SJCRH30 (cell line): ENCODE measurements around the gene ZC3H7B. TPM values are rescaled to one million over a fixed set of nuclear protein-coding genes. Genes with fewer than 3 reads are reported as not detected.

ENCODE experiments used
- DNase-seq, 2 experiments: peaks; one replicate each; pipeline ENCODE4 v3.0.0-alpha.2; 2015 to 2020
- H3K27ac ChIP-seq: fragments of 250-450 bp; sonication (Bioruptor Pico); 2 replicates; pipeline ENCODE4 v1.5.1; 2020; ENCODE audit warnings: mild to moderate bottlenecking, moderate library complexity
- H3K27me3 ChIP-seq: fragments of 250-450 bp; sonication (Bioruptor Pico); 2 replicates; pipeline ENCODE4 v1.5.1; 2020; ENCODE audit warnings: mild to moderate bottlenecking, moderate library complexity
- H3K36me3 ChIP-seq: fragments of 250-450 bp; sonication (Bioruptor Pico); 2 replicates; pipeline ENCODE4 v1.5.1; 2020; ENCODE audit warnings: mild to moderate bottlenecking, moderate library complexity
- H3K4me1 ChIP-seq: fragments of 250-450 bp; sonication (Bioruptor Pico); 2 replicates; pipeline ENCODE4 v1.5.1; 2020; ENCODE audit warnings: mild to moderate bottlenecking, moderate library complexity
- H3K4me3 ChIP-seq: fragments of 250-450 bp; sonication (Bioruptor Pico); 2 replicates; pipeline ENCODE4 v1.5.1; 2020; ENCODE audit warnings: mild to moderate bottlenecking, moderate library complexity
- H3K9me3 ChIP-seq: fragments of 250-450 bp; sonication (Bioruptor Pico); replicated peaks from 2 replicates; pipeline ENCODE4 v1.5.1; 2020; ENCODE audit warnings: mild to moderate bottlenecking, moderate library complexity
- total RNA-seq: library from RNA; depleted of rRNA; stranded (reverse); fragments of >200 nt; shearing (Covaris generic); gene quantifications from 2 replicates; pipeline ENCODE4 v1.2.3, GENCODE V29; 2014

ZC3H7B gene
- total RNA-seq, 1 experiment from 2014 or later, result 27.7 TPM

- no peak for DNase-seq
- Histone ChIP-seq H3K27me3 (no peaks in the 10 kb centered on the region), H3K9me3 (no peaks in the 10 kb centered on the region)
These were observed 62.9 kb downstream of the ZC3H7B start for GRCh38 chr22:41364233-41364632.

GRCh38 chr22:41364955-41365354, 63.6 kb downstream of the ZC3H7B start:
- no peaks in the 10 kb centered on the region for H3K27me3 ChIP-seq
- no peak for DNase-seq
- peaks cover 27% of the 10 kb centered on the region for H3K4me1 ChIP-seq
- H3K27ac ChIP-seq, result no peak overlapping the region
- no peaks in the 10 kb centered on the region for H3K9me3 ChIP-seq
- no peaks in the 10 kb centered on the region for H3K36me3 ChIP-seq
- no peak overlapping the region for H3K4me3 ChIP-seq

More at GRCh38 chr22:41364233-41364632, 62.9 kb downstream of the ZC3H7B start:
- no peak overlapping the region for H3K4me3 ChIP-seq
- no peaks in the 10 kb centered on the region for H3K36me3 ChIP-seq
- H3K4me1 ChIP-seq, result peaks cover 21% of the 10 kb centered on the region
- H3K27ac ChIP-seq, result no peak overlapping the region

- H3K4me1 ChIP-seq, result peaks cover 27% of the 10 kb centered on the region
- H3K36me3 ChIP-seq, result no peaks in the 10 kb centered on the region
- no peaks in the 10 kb centered on the region for H3K27me3 ChIP-seq
- no peaks in the 10 kb centered on the region for H3K9me3 ChIP-seq
- DNase-seq, result no peak
- H3K27ac ChIP-seq, result no peak overlapping the region
- no peak overlapping the region for H3K4me3 ChIP-seq
These were observed 64.1 kb downstream of the ZC3H7B start for GRCh38 chr22:41365425-41365824.

GRCh38 chr22:41366323-41367029, 65.2 kb downstream of the ZC3H7B start:
- Histone ChIP-seq H3K36me3 (no peaks in the 10 kb centered on the region), H3K27me3 (no peaks in the 10 kb centered on the region), H3K4me1 (peaks cover 27% of the 10 kb centered on the region), H3K4me3 (peak overlapping the region; percentile 8; the same call in 1 of the 2 replicates), H3K27ac (no peak overlapping the region), H3K9me3 (no peaks in the 10 kb centered on the region)
- no peak for DNase-seq

GRCh38 chr22:41367039-41367679, 65.8 kb downstream of the ZC3H7B start:
- Histone ChIP-seq H3K4me3 (peak overlapping the region; percentile 8; the same call in 1 of the 2 replicates), H3K27ac (no peak overlapping the region)
- DNase-seq, result peak; percentile 95 to 96

GRCh38 chr22:41367680-41368542, 66.6 kb downstream of the ZC3H7B start:
- H3K36me3 ChIP-seq, result no peaks in the 10 kb centered on the region
- no peaks in the 10 kb centered on the region for H3K27me3 ChIP-seq
- no peaks in the 10 kb centered on the region for H3K9me3 ChIP-seq
- no peak overlapping the region for H3K27ac ChIP-seq
- H3K4me3 ChIP-seq, result no peak overlapping the region
- DNase-seq, result peak; percentile 42 to 52
- peaks cover 27% of the 10 kb centered on the region for H3K4me1 ChIP-seq

More at GRCh38 chr22:41367039-41367679, 65.8 kb downstream of the ZC3H7B start:
- H3K9me3 ChIP-seq, result no peaks in the 10 kb centered on the region
- peaks cover 27% of the 10 kb centered on the region for H3K4me1 ChIP-seq
- no peaks in the 10 kb centered on the region for H3K27me3 ChIP-seq
- no peaks in the 10 kb centered on the region for H3K36me3 ChIP-seq

- no peaks in the 10 kb centered on the region for H3K27me3 ChIP-seq
- peak overlapping the region; percentile 13 for H3K4me3 ChIP-seq
- no peaks in the 10 kb centered on the region for H3K36me3 ChIP-seq
- peak; percentile 75 to 83 for DNase-seq
- peak overlapping the region; percentile 5 for H3K27ac ChIP-seq
- peaks cover 27% of the 10 kb centered on the region for H3K4me1 ChIP-seq
- no peaks in the 10 kb centered on the region for H3K9me3 ChIP-seq
These were observed 67.5 kb downstream of the ZC3H7B start for GRCh38 chr22:41368543-41369423.

GRCh38 chr22:41369424-41369745, 68.1 kb downstream of the ZC3H7B start:
- Histone ChIP-seq H3K9me3 (no peaks in the 10 kb centered on the region), H3K27ac (peak overlapping the region; percentile 5; the same call in 1 of the 2 replicates), H3K4me3 (peak overlapping the region; percentile 13), H3K27me3 (no peaks in the 10 kb centered on the region), H3K36me3 (no peaks in the 10 kb centered on the region), H3K4me1 (peaks cover 27% of the 10 kb centered on the region)
- DNase-seq, result no peak

- Histone ChIP-seq H3K36me3 (no peaks in the 10 kb centered on the region), H3K4me3 (no peak overlapping the region), H3K9me3 (no peaks in the 10 kb centered on the region), H3K4me1 (peaks cover 27% of the 10 kb centered on the region), H3K27me3 (no peaks in the 10 kb centered on the region), H3K27ac (no peak overlapping the region)
- DNase-seq, result no peak
These were observed 68.5 kb downstream of the ZC3H7B start for GRCh38 chr22:41369837-41370236.

GRCh38 chr22:41377846-41378245, 76.5 kb downstream of the ZC3H7B start:
- no peak for DNase-seq
- H3K27ac ChIP-seq, result no peak overlapping the region
- H3K27me3 ChIP-seq, result no peaks in the 10 kb centered on the region
- no peaks in the 10 kb centered on the region for H3K4me1 ChIP-seq
- H3K9me3 ChIP-seq, result no peaks in the 10 kb centered on the region
- no peaks in the 10 kb centered on the region for H3K36me3 ChIP-seq
- no peak overlapping the region for H3K4me3 ChIP-seq

GRCh38 chr22:41380993-41381328, 79.6 kb downstream of the ZC3H7B start:
- no peaks in the 10 kb centered on the region for H3K36me3 ChIP-seq

GRCh38 chr22:41381329-41382097, 80.2 kb downstream of the ZC3H7B start, which contains the start of gene TEF:
TEF (plus strand) TSS chr22:41381942; CDS start chr22:41382045, 103 bp downstream.
- Histone ChIP-seq H3K27me3 (no peaks in the 10 kb centered on the region), H3K4me3 (peak within 1 kb of the TSS; percentile 66), H3K9me3 (no peaks in the 10 kb centered on the region), H3K36me3 (no peaks in the 10 kb centered on the region), H3K4me1 (no peaks in the 10 kb centered on the region), H3K27ac (peak within 1 kb of the TSS; percentile 86)
- DNase-seq, result peak; percentile 98 to 99

More at GRCh38 chr22:41380993-41381328, 79.6 kb downstream of the ZC3H7B start:
- no peaks in the 10 kb centered on the region for H3K27me3 ChIP-seq
- no peaks in the 10 kb centered on the region for H3K4me1 ChIP-seq
- peak in 1 of 2 experiments; percentile 68 for DNase-seq
- no peaks in the 10 kb centered on the region for H3K9me3 ChIP-seq
- peak overlapping the region; percentile 86 for H3K27ac ChIP-seq
- H3K4me3 ChIP-seq, result peak overlapping the region; percentile 66

GRCh38 chr22:41382098-41382578, 80.8 kb downstream of the ZC3H7B start:
- H3K9me3 ChIP-seq, result no peaks in the 10 kb centered on the region
- no peaks in the 10 kb centered on the region for H3K36me3 ChIP-seq
- H3K4me3 ChIP-seq, result peak overlapping the region; percentile 66
- DNase-seq, result no peak
- no peaks in the 10 kb centered on the region for H3K27me3 ChIP-seq
- H3K4me1 ChIP-seq, result no peaks in the 10 kb centered on the region
- H3K27ac ChIP-seq, result peak overlapping the region; percentile 86
